HL-60 (cell line): ENCODE results near the gene NUTM2G.
"Not testable (repeated sequence)": the region's sequence is repeated elsewhere in the genome, so short reads cannot be mapped to it uniquely, and the experiment has no call there.

Experiments used
- DNase-seq, 2 experiments: peaks; one replicate each; pipeline ENCODE4 v3.0.0-alpha.2; 2010 to 2020; ENCODE audit warnings: low read depth in 1 of 2, low spot score in 1 of 2
- H3K27ac ChIP-seq: fragments of 250-450 bp; sonication (Bioruptor Pico); replicated peaks from 2 replicates; pipeline ENCODE4 v1.5.1; 2020; ENCODE audit warnings: mild to moderate bottlenecking, moderate library complexity
- H3K27me3 ChIP-seq: fragments of 250-450 bp; sonication (Bioruptor Pico); 2 replicates; pipeline ENCODE4 v1.5.1; 2021; ENCODE audit warnings: mild to moderate bottlenecking, moderate library complexity; ENCODE audit not compliant: insufficient read depth, poor library complexity, severe bottlenecking
- H3K4me3 ChIP-seq: replicated peaks from 2 replicates; pipeline ENCODE4 v1.5.1; 2011; ENCODE audit warnings: mild to moderate bottlenecking, control low read depth, low read length; ENCODE audit not compliant: insufficient read depth

Gene NUTM2G

GRCh38 chr9:96983496-96984122 is 55.0 kb downstream of the NUTM2G start:
- H3K4me3 ChIP-seq, DNase-seq, H3K27me3 ChIP-seq, H3K27ac ChIP-seq: not testable (repeated sequence)

- H3K27me3 ChIP-seq, H3K27ac ChIP-seq, DNase-seq, H3K4me3 ChIP-seq: not testable (repeated sequence)
Measured at GRCh38 chr9:96984139-96984538, 55.5 kb downstream of the NUTM2G start.

- not testable (repeated sequence) for DNase-seq, H3K4me3 ChIP-seq, H3K27me3 ChIP-seq, H3K27ac ChIP-seq
Measured at GRCh38 chr9:96984887-96985286, 56.2 kb downstream of the NUTM2G start.
